Mesenteric fat pad (tissue), 1 donor: ENCODE data around the gene ZNF8. TPM values are rescaled to one million over a fixed set of nuclear protein-coding genes. Genes with fewer than 3 reads are reported as not detected.
"Not testable (repeated sequence)": the region's sequence is repeated elsewhere in the genome, so short reads cannot be mapped to it uniquely, and the experiment has no call there.

ENCODE experiments used
- DNase-seq: peaks from one replicate; pipeline ENCODE4 v3.0.0-alpha.2; 2020; ENCODE audit warnings: low spot score
- long read RNA-seq: library from polyadenylated mRNA; unstranded; transcript quantifications from one replicate; pipeline ENCODE4 v2.0.0, GENCODE V29; 2020
- total RNA-seq: library from RNA; stranded (reverse); fragmentation: NEBNext Ultra II Directional; extraction: Animal tissue kit (Norgen Biotek cat#: 25700); gene quantifications from one replicate; pipeline ENCODE4 v1.2.1, GENCODE V29; 2021
- donor health status: DM: yes; HTN: yes; CAD: no.

The ZNF8 gene
- 5.1 TPM for total RNA-seq
- long read RNA-seq, full-length matches to known transcripts: 10 of 10 reads
- long read RNA-seq, partial matches to known transcripts: 0 of 10 reads
- long read RNA-seq, other reads (novel, unspliced or antisense): 0 of 10 reads

GRCh38 chr19:58278541-58279041 is at the start of gene ZNF8:
Gene ZNF8 (plus strand): TSS chr19:58278955. CDS start chr19:58279082, 127 bp downstream.
- DNase-seq: peak; percentile 99

- no peak for DNase-seq
Measured at GRCh38 chr19:58229255-58229639, 49.5 kb upstream of the ZNF8 start.

- no peak for DNase-seq
Measured at GRCh38 chr19:58237324-58237723, 41.4 kb upstream of the ZNF8 start.

DNA sequence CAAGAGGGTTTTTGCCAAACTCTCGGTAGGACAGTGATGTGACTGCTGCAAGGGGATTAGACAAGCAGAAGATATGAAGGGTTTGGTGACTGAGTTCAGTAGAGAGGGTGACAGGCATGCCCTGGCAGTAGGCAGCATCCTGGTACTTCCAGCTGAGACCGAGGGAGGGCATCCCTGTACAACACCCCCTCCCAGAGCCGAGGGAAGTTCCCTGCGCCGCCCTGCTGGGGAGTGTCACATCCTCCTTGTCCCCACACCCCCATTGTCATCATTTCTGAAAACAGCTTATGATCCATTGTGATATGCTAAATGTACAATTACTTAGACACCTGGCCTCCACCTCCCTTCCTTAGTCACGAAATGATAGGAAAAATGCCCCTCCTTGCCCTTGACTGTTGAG is 35.4 kb upstream of the ZNF8 start:
- DNase-seq: no peak

DNA sequence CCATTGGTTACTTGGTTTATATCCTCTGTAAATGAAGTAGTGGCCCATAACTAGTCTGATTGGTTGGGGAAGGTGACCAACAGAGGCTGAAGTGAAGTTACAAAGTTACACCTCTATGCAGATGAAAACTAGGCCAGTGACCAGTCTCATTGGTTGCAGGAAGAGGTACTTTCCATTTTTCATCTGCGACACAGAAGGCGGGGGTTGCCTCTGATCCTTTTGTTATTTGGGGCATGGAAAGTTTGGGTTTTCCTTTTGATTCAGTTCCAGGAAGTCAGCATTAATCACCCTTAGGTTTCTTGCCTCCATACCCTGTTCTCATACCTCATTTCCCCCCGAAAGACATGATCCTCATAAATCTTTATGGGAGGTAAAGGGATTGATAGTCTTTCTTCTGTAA is 29.9 kb upstream of the ZNF8 start:
- no peak for DNase-seq

DNA sequence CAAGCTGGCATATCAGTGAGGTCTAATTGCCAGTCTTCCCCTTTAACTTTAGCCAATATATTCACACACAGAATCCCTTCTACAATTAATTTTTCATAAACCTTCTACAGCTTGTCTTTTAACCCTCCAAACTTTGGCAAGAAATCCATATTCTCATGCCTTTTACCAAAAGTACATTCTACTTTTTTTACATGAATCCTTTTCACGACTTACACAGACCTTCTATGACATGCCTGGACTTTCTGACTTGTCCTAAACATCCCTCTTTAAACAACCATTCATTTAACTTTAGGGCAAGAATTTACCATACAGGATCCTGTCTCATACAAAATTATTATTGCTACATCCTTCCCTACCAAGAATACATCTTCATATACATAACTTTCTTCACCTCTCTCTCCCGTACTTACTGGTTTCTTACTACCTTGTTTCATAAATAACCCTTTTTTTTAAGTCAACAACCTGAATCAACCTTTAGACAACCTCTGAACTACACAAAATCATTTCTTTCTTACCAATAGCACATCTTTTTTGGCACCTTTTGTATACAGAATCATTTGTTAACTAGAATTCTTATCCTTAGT is 26.6 kb upstream of the ZNF8 start:
- DNase-seq: no peak

- DNase-seq: not testable (repeated sequence)
Measured at GRCh38 chr19:58258259-58258658, 20.5 kb upstream of the ZNF8 start.

DNA sequence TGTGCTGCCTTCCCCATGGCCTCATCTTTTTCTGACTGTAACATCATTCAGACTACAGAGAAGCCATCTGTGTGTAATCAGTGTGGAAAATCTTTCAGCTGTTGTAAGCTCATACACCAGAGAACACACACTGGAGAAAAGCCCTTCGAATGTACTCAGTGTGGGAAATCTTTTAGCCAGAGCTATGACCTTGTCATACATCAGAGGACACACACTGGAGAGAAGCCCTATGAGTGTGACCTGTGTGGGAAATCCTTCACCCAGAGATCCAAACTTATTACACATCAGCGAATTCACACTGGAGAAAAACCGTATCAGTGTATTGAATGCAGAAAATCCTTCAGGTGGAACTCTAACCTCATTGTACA is 17.2 kb upstream of the ZNF8 start:
- no peak for DNase-seq

DNA sequence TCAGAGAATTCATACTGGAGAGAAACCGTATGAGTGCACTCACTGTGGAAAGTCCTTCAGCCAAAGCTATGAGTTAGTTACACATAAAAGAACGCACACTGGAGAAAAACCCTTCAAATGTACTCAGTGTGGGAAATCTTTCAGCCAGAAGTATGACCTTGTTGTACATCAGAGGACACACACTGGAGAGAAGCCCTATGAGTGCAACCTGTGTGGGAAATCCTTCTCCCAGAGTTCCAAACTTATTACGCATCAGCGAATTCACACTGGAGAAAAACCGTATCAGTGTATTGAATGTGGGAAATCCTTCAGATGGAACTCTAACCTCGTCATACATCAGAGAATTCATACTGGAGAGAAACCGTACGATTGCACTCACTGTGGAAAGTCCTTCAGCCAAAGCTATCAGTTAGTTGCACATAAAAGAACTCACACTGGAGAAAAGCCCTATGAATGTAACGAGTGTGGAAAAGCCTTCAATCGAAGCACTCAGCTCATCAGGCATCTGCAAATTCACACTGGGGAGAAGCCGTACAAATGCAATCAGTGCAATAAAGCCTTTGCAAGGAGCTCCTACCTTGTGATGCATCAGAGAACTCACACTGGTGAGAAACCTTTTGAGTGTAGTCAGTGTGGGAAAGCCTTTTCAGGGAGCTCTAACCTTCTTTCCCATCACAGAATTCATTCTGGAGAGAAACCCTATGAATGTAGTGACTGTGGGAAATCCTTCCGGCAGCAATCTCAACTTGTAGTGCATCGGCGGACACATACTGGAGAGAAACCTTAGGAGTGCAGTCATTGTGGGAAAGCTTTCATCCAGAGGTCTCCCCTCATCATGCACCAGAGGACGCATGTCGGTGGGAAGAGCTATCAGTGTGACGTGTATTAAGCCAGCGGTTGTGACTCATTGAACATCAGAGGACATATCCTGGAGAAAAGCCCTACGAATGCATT is 16.5 kb upstream of the ZNF8 start:
- no peak for DNase-seq

GRCh38 chr19:58262922-58263296 is 15.8 kb upstream of the ZNF8 start:
- DNase-seq: no peak

DNA sequence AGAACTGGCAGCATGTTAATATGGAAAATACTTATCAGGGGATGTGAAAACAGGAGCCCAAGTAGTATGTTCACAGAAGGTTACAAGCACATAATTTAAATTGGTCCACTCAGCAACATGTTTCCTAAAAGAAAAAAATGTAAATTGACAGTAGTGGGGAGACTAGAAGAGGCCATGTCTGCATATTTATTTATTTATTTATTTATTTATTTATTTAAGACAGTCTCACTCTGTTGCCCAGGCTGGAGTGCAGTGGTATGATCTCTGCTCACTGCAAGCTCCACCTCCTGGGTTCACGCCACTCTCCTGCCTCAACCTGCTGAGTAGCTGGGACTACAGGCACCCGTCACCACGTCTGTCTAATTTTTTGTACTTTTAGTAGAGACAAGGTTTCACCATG is 13.7 kb upstream of the ZNF8 start:
- no peak for DNase-seq

- no peak for DNase-seq
Measured at GRCh38 chr19:58268344-58268743, 10.4 kb upstream of the ZNF8 start.

GRCh38 chr19:58274771-58275201 is 4.0 kb upstream of the ZNF8 start:
- no peak for DNase-seq

DNA sequence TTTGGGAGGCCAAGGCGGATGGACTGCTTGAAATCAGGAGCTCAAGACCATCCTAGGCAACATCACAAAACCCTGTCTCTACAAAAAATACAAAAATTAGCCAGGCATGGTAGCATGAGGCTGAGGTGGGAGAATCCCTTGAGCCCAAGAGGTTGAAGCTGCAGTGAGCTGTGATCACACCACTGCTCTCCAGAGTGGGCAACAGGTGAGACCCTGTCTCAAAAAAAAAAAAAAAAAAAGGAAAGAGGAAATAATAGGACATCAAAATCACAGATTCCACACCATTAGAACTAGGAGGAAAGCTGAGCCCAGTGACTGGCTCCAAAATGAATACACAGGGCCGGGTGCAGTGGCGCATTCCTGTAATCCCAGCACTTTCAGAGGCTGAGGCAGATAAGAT is 3.2 kb upstream of the ZNF8 start:
- DNase-seq: no peak

GRCh38 chr19:58277197-58277596 is 1.6 kb upstream of the ZNF8 start:
- DNase-seq: no peak

DNA sequence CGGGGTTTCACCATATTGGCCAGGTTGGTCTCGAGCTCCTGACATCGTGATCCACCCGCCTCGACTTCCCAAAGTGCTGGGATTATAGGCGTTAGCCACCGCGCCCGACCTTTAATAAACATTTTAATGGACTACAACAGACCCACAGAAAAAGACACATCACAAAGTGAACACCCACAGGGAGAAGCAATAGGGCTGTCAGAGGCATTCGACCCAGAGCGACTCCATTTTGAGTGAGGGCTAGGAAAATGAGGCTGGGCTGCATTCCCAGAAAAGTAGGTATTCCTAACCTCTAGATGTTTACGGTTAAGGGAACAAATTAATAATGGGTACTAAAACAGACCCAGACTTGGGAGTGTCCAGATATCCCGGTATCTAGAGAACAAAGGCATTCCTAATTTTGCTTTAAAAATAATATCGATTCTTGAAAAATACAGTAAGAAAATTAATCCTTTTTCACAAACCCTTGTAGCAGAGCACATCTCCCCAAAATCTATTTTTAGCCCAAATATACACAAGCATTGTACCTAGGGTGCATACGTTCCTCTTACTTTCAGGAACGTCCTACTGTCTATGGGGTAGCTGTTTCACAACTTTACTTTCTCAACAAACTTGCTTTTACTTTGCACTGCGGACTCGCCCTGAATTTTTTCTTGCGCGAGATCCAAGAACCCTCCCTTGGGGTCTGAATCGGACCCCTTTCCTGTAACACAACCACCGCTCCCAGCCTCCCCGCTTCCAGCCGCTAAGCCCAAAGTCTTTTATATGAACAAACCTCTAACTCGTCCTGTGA is 811 bp upstream of the ZNF8 start:
- DNase-seq: no peak

- peak; percentile 91 for DNase-seq
Measured at GRCh38 chr19:58279042-58279924, 528 bp downstream of the ZNF8 start.

- no peak for DNase-seq
Measured at GRCh38 chr19:58279925-58280316, 1.2 kb downstream of the ZNF8 start.

DNA sequence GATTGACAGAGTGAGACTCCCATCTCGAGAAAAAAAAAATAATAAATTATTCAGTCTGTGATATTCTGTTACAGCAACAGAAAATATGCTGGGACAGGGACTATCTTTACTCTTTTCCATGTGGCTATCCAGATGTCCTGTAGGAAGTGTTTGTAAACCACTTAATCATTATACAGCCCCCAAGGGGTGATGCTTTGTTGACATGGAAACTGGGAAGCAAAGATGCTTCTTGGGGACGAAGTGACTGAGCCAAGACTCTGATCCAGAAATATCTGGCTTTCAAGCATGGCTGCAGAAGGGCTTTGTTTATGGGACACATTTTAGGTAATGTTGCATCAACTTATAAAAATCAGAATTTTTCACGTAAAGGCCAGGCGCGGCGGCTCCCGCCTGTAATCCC is 5.4 kb downstream of the ZNF8 start:
- no peak for DNase-seq

DNA sequence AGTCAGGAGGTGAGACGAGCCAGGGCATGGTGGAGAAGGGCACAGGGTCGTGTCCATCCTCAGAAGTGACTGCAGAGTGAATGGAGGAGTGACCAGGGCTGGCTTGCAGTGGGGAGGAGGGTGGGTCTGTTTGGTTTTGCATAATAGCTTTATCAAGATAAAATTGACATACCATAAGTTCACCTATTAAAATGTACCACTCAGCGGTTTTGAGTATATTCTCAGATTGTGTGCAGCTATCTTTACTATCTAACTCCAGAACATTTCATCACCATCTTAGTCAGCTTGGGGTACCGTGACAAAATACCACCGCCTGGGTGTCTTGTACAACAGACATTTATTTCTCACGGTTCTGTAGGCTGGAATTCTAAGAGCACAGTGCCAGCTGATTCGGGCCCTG is 13.2 kb downstream of the ZNF8 start:
- DNase-seq: peak; percentile 3
